Peyer's patch (tissue), 4 donors: ENCODE measurements around the gene SPEM3. TPM values are rescaled to one million over a fixed set of nuclear protein-coding genes. Genes with fewer than 3 reads are reported as not detected.

Experiments
- DNase-seq, 3 donors: peaks; one replicate each; pipeline ENCODE4 v3.0.0-alpha.2; 2017 to 2019
- H3K27ac ChIP-seq, 4 donors: fragments of 200-600 bp; sonication (generic); one replicate each; pipeline ENCODE4 v1.5.1; 2016 to 2019
- H3K27me3 ChIP-seq, 2 donors: fragments of 200-600 bp; sonication (generic); one replicate each; pipeline ENCODE4 v1.5.1; 2019
- H3K36me3 ChIP-seq, 3 donors: fragments of 200-600 bp; sonication (generic); one replicate each; pipeline ENCODE4 v1.5.1; 2016 to 2019
- H3K4me1 ChIP-seq, 4 donors: fragments of 200-600 bp; sonication (generic); one replicate each; pipeline ENCODE4 v1.5.1; 2016 to 2019
- H3K4me3 ChIP-seq, 4 donors: fragments of 200-600 bp; sonication (generic); 1 replicate in 3 of 4; 2 replicates in 1 of 4; pipeline ENCODE4 v1.5.1; 2016 to 2019; ENCODE audit warnings: mild to moderate bottlenecking in 1 of 4
- H3K9me3 ChIP-seq, 4 donors: fragments of 200-600 bp; sonication (generic); one replicate each; pipeline ENCODE4 v1.5.1; 2016 to 2019; ENCODE audit warnings: mild to moderate bottlenecking in 1 of 4
- POLR2A ChIP-seq, 2 donors: fragments of 450-650 bp; IDR thresholded peaks; one replicate each; pipeline ENCODE4 v1.5.1; 2017; ENCODE audit warnings: antibody characterized with exemption in 2 of 2, mild to moderate bottlenecking in 2 of 2, moderate library complexity in 2 of 2
- total RNA-seq, 4 donors: library from RNA; depleted of rRNA; stranded (reverse); fragments of >200 nt; gene quantifications; one replicate each; pipeline ENCODE4 v1.1.0, GENCODE V29; 2016
- TF ChIP-seq, protein P1 (sequence below), 6 experiments: fragments of 450-650 bp in 4 of 6; fragments of 200-600 bp in 2 of 6; sonication (generic) in 1 of 6; IDR thresholded peaks; one replicate each; pipeline ENCODE4 v1.5.1; 2017 to 2019; ENCODE audit warnings: antibody characterized with exemption in 6 of 6, mild to moderate bottlenecking in 3 of 6, moderate library complexity in 1 of 6

The SPEM3 gene
- total RNA-seq, 4 donors from 2014 or later, result not detected

DNA sequence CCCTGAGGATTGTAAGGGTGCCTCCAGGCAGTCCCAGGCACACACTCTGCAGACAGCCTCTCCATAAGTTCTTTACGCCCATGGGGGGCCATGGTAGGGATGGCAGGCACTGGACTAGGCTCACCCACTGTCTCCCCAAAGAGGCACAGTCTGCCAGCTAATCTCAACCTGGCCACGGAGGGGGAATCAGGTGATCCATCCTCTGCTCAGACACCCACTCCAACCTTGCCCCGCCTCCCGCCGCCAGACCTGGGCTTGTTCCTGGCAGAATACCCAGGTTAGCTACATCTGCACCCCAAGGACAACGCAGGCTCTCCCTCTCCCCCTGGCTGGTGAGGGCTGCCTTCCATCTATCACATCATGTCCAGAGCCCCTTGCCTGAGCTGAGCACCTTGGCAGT lies 19.8 kb upstream of the SPEM3 start:
- Histone ChIP-seq H3K4me1 (peaks cover 0 to 7% (median 0%) of the 10 kb centered on the region in 4 donors), H3K4me3 (no peak overlapping the region), H3K9me3 (no peaks in the 10 kb centered on the region), H3K27me3 (no peaks in the 10 kb centered on the region), H3K36me3 (no peaks in the 10 kb centered on the region), H3K27ac (no peak overlapping the region)
- no peak for TF ChIP-seq POLR2A (IDR thresholded peaks at IDR 0.05)
- TF ChIP-seq, protein P1, sequence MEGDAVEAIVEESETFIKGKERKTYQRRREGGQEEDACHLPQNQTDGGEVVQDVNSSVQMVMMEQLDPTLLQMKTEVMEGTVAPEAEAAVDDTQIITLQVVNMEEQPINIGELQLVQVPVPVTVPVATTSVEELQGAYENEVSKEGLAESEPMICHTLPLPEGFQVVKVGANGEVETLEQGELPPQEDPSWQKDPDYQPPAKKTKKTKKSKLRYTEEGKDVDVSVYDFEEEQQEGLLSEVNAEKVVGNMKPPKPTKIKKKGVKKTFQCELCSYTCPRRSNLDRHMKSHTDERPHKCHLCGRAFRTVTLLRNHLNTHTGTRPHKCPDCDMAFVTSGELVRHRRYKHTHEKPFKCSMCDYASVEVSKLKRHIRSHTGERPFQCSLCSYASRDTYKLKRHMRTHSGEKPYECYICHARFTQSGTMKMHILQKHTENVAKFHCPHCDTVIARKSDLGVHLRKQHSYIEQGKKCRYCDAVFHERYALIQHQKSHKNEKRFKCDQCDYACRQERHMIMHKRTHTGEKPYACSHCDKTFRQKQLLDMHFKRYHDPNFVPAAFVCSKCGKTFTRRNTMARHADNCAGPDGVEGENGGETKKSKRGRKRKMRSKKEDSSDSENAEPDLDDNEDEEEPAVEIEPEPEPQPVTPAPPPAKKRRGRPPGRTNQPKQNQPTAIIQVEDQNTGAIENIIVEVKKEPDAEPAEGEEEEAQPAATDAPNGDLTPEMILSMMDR (IDR thresholded peaks at IDR 0.05), result no peak
- DNase-seq, result no peak

- H3K36me3 ChIP-seq, result no peaks in the 10 kb centered on the region
- no peak for DNase-seq
- no peaks in the 10 kb centered on the region for H3K9me3 ChIP-seq
- peaks cover 0 to 7% (median 0%) of the 10 kb centered on the region in 4 donors for H3K4me1 ChIP-seq
- no peak for TF ChIP-seq POLR2A (IDR thresholded peaks at IDR 0.05)
- TF ChIP-seq, protein P1 (IDR thresholded peaks at IDR 0.05), result no peak
- no peak overlapping the region for H3K4me3 ChIP-seq
- no peaks in the 10 kb centered on the region for H3K27me3 ChIP-seq
- H3K27ac ChIP-seq, result no peak overlapping the region
These were observed 18.9 kb upstream of the SPEM3 start for GRCh38 chr17:7409716-7410115.

- no peak for DNase-seq
- no peak overlapping the region for H3K4me3 ChIP-seq
- H3K27me3 ChIP-seq, result no peaks in the 10 kb centered on the region
- H3K27ac ChIP-seq, result no peak overlapping the region
- H3K36me3 ChIP-seq, result no peaks in the 10 kb centered on the region
- TF ChIP-seq, protein P1 (IDR thresholded peaks at IDR 0.05), result no peak
- TF ChIP-seq POLR2A (IDR thresholded peaks at IDR 0.05), result no peak
- H3K4me1 ChIP-seq, result no peaks in the 10 kb centered on the region
- H3K9me3 ChIP-seq, result no peaks in the 10 kb centered on the region
These were observed 17.8 kb upstream of the SPEM3 start for GRCh38 chr17:7410634-7411426.

DNA sequence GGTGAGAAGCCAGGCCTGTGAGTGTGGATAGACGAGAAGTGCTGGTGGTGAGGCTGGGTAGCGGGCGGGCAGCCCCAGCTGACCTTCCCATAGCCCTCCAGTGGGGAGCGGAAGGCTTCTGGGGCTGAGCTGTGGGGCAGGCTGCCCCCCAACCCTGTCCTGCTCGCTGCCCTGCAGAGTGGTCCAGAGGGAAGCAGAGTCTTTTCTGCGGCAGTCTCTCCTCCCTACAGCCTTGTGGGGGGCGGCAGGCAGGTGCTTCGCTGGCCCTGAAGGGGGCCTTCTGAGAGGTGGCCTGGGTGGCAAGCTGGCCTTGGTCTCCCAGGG lies 17.3 kb upstream of the SPEM3 start:
- H3K27me3 ChIP-seq, result no peaks in the 10 kb centered on the region
- TF ChIP-seq, protein P1 (IDR thresholded peaks at IDR 0.05), result no peak
- TF ChIP-seq POLR2A (IDR thresholded peaks at IDR 0.05), result no peak

GRCh38 chr17:7413346-7413985 lies 15.2 kb upstream of the SPEM3 start:
- TF ChIP-seq, protein P1 (IDR thresholded peaks at IDR 0.05), result no peak
- TF ChIP-seq POLR2A (IDR thresholded peaks at IDR 0.05), result no peak
- no peaks in the 10 kb centered on the region for H3K27me3 ChIP-seq
- H3K4me1 ChIP-seq, result no peaks in the 10 kb centered on the region
- H3K9me3 ChIP-seq, result no peaks in the 10 kb centered on the region
- no peak overlapping the region for H3K27ac ChIP-seq
- DNase-seq, result no peak
- H3K36me3 ChIP-seq, result no peaks in the 10 kb centered on the region
- H3K4me3 ChIP-seq, result no peak overlapping the region

More for the DNA sequence above, 17.3 kb upstream of the SPEM3 start:
- H3K9me3 ChIP-seq, result no peaks in the 10 kb centered on the region
- H3K36me3 ChIP-seq, result no peaks in the 10 kb centered on the region
- no peak overlapping the region for H3K4me3 ChIP-seq
- H3K4me1 ChIP-seq, result no peaks in the 10 kb centered on the region
- no peak for DNase-seq
- no peak overlapping the region for H3K27ac ChIP-seq
